Measurements from ENCODE around the gene NME7. TPM values are rescaled to one million over a fixed set of nuclear protein-coding genes. Genes with fewer than 3 reads are reported as not detected.

NME7 gene
- total RNA-seq, 1 experiment from 2014 or later: 21.8 TPM

GRCh38 chr1:169367096-169367685, 406 bp downstream of the NME7 start (continued):
- TF ChIP-seq, protein P1, sequence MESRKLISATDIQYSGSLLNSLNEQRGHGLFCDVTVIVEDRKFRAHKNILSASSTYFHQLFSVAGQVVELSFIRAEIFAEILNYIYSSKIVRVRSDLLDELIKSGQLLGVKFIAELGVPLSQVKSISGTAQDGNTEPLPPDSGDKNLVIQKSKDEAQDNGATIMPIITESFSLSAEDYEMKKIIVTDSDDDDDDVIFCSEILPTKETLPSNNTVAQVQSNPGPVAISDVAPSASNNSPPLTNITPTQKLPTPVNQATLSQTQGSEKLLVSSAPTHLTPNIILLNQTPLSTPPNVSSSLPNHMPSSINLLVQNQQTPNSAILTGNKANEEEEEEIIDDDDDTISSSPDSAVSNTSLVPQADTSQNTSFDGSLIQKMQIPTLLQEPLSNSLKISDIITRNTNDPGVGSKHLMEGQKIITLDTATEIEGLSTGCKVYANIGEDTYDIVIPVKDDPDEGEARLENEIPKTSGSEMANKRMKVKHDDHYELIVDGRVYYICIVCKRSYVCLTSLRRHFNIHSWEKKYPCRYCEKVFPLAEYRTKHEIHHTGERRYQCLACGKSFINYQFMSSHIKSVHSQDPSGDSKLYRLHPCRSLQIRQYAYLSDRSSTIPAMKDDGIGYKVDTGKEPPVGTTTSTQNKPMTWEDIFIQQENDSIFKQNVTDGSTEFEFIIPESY (IDR thresholded peaks at IDR 0.05; ENCODE audit: extremely low read depth, insufficient replicate concordance, low read length): no peak
- TF ChIP-seq, protein P2, sequence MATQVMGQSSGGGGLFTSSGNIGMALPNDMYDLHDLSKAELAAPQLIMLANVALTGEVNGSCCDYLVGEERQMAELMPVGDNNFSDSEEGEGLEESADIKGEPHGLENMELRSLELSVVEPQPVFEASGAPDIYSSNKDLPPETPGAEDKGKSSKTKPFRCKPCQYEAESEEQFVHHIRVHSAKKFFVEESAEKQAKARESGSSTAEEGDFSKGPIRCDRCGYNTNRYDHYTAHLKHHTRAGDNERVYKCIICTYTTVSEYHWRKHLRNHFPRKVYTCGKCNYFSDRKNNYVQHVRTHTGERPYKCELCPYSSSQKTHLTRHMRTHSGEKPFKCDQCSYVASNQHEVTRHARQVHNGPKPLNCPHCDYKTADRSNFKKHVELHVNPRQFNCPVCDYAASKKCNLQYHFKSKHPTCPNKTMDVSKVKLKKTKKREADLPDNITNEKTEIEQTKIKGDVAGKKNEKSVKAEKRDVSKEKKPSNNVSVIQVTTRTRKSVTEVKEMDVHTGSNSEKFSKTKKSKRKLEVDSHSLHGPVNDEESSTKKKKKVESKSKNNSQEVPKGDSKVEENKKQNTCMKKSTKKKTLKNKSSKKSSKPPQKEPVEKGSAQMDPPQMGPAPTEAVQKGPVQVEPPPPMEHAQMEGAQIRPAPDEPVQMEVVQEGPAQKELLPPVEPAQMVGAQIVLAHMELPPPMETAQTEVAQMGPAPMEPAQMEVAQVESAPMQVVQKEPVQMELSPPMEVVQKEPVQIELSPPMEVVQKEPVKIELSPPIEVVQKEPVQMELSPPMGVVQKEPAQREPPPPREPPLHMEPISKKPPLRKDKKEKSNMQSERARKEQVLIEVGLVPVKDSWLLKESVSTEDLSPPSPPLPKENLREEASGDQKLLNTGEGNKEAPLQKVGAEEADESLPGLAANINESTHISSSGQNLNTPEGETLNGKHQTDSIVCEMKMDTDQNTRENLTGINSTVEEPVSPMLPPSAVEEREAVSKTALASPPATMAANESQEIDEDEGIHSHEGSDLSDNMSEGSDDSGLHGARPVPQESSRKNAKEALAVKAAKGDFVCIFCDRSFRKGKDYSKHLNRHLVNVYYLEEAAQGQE (IDR thresholded peaks at IDR 0.05; ENCODE audit: low read depth): no peak
- TF ChIP-seq SRF (IDR thresholded peaks at IDR 0.05; ENCODE audit: low read depth): no peak
- TF ChIP-seq POLR2A (IDR thresholded peaks at IDR 0.05; ENCODE audit: borderline replicate concordance, extremely low read depth, insufficient read depth, insufficient read length): no peak
- no peak for TF ChIP-seq CBX3 (IDR thresholded peaks at IDR 0.05; ENCODE audit: low read depth)
- TF ChIP-seq ZNF274 (IDR thresholded peaks at IDR 0.05; ENCODE audit: low read depth, low read length): no peak
- TF ChIP-seq RAD21 (IDR thresholded peaks at IDR 0.05; ENCODE audit: low read depth): no peak

DNA sequence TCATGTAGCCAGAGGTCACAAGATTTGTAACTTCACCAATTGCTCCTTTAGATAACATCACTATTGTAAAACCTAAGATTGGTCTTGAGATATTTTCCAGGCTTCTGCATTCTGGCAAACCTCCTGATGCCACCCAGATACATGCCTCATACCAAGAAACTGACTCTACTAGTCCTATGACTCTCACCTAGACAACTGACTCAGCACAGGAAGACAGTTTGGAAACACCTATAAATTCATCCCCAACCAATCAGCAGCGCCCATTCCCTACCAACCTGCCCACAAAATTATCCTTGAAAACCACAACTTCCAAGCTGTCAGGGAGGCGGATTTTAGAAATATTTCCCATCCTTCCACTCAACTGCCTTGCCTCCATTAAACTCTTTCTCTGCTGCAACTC, 2.6 kb downstream of the NME7 start:
- Histone ChIP-seq H3K79me2 (ENCODE audit: insufficient read depth, low read length) (peaks cover 28% of the 10 kb centered on the region), H3K27ac (ENCODE audit: low read depth, low read length) (no peak overlapping the region), H3K4me1 (ENCODE audit: control insufficient read depth in 1 of 2, insufficient read depth in 2 of 2, low read length in 2 of 2) (peaks cover 17 to 40% of the 10 kb centered on the region in 2 experiments), H3K9me3 (ENCODE audit: control insufficient read depth in 1 of 2, insufficient read depth in 1 of 2, low read depth in 1 of 2, low read length in 2 of 2) (no peaks in the 10 kb centered on the region), H2AFZ (ENCODE audit: low read depth, low read length, poor library complexity, severe bottlenecking) (no peak overlapping the region), H4K20me1 (ENCODE audit: insufficient read depth) (no peaks in the 10 kb centered on the region), H3K4me2 (ENCODE audit: low read length) (no peak overlapping the region), H3K9me2 (ENCODE audit: insufficient read depth) (no peaks in the 10 kb centered on the region), H3K27me3 (ENCODE audit: insufficient read depth, low read length) (no peaks in the 10 kb centered on the region), H3K9ac (ENCODE audit: low read length) (no peak overlapping the region), H3K36me3 (ENCODE audit: control insufficient read depth in 1 of 2, insufficient read depth in 2 of 2, low read length in 2 of 2) (peaks cover 0 to 3% of the 10 kb centered on the region in 2 experiments; a peak in 1 of 4 replicates), H3K4me3 (replicated peaks in 1 of 2; ENCODE audit: low read depth in 1 of 2, low read length in 2 of 2) (no peak overlapping the region)
- POLR2A ChIA-PET: no interaction called here
- intact Hi-C loops (cut with micrococcal nuclease): no loop called here
- CTCF ChIA-PET: no interaction called here
- ATAC-seq (no peak), DNase-seq (ENCODE audit: low read depth, low spot score) (no peak)
- TF ChIP-seq RAD21 (IDR thresholded peaks at IDR 0.05; ENCODE audit: low read depth) (no peak), SP1 (IDR thresholded peaks at IDR 0.05; ENCODE audit: low read depth) (0 out of 2 replicates have a peak, but pooled peaks have one; percentile 9)
- RAD21 ChIA-PET (ENCODE audit: low non-redundant PET in 1 of 2, low total read pairs in 2 of 2, uncharacterized antibody in 2 of 2, unreplicated experiment in 2 of 2): no interaction called here
- no TSS peak for BruUV-seq (replicated peaks)
